Fibroblast of villous mesenchyme (primary cell): Measurements from ENCODE around the gene MAPK10. TPM values are rescaled to one million over a fixed set of nuclear protein-coding genes. Genes with fewer than 3 reads are reported as not detected.
A peak's percentile ranks its signal among the peaks of the same experiment; 100 is the strongest.

Experiments
- DNase-seq: peaks from one replicate; pipeline ENCODE4 v3.0.0-alpha.2; 2010; ENCODE audit warnings: low read depth
- H3K4me3 ChIP-seq: 2 replicates; pipeline ENCODE4 v1.5.1; 2011; ENCODE audit warnings: low read depth, mild to moderate bottlenecking, low read length
- CTCF ChIP-seq: IDR thresholded peaks from 2 replicates; pipeline ENCODE4 v1.5.1; 2012; ENCODE audit warnings: low read depth, mild to moderate bottlenecking, low read length; ENCODE audit not compliant: insufficient read depth
- total RNA-seq: library from RNA; depleted of rRNA; stranded (reverse); fragments of >200 nt; gene quantifications from 2 replicates; pipeline ENCODE4 v1.2.3, GENCODE V29; 2012

Gene MAPK10
- total RNA-seq, 1 donor: 12.1 TPM

DNA sequence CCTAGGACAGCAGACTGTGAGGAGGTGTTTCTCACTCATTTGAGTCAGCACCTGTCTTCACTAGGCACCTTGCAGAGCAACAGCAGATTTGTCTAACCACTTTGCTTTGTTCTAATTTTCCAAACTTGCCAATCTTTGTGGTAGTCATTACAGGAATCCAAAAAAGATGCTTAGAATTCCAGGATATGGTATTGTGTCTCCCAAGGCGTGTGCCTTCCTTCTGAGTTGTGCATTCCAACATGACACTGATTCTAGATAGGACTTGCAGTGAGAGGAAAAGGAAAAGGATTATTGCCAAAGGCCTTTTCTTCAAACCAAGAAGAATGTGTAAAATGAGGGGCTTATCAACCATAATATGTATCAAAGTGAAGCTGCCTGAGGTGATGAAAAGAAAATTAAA is 126.2 kb downstream of the MAPK10 start:
- DNase-seq: no peak
- H3K4me3 ChIP-seq: no peak overlapping the region
- TF ChIP-seq CTCF: no peak

- no peak overlapping the region for H3K4me3 ChIP-seq
- no peak for TF ChIP-seq CTCF
- no peak for DNase-seq
Observed at GRCh38 chr4:86233090-86233489, 126.8 kb downstream of the MAPK10 start.

- TF ChIP-seq CTCF: peak; percentile 64
- peak; percentile 39 for DNase-seq
- no peak overlapping the region for H3K4me3 ChIP-seq
Observed at GRCh38 chr4:86223472-86223871, 136.4 kb downstream of the MAPK10 start.

GRCh38 chr4:86221002-86221401 is 138.9 kb downstream of the MAPK10 start:
- TF ChIP-seq CTCF: no peak
- no peak overlapping the region for H3K4me3 ChIP-seq
- no peak for DNase-seq

DNA sequence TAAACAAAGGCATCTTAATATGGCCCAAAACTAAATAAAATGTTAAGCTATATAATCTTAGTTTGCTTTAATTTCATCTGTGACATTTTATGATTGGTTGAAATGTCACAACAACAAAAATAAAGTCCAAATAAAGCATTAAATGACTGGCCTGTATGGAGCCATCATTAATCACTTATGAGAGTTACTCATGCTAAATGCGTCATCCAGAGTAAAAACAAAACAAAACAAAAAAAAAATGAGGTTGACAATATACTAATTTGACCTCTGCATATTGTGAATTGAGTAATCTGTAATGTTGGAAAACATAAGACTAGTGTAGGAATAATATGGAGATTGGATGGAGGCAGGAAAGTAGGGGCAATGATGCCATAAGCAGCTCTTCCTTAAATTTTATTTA is 139.7 kb downstream of the MAPK10 start:
- peak; percentile 78 for DNase-seq

GRCh38 chr4:86218746-86219473 is 140.9 kb downstream of the MAPK10 start:
- TF ChIP-seq CTCF: no peak
- H3K4me3 ChIP-seq: no peak overlapping the region
- peak; percentile 62 for DNase-seq

More for the DNA sequence above, 139.7 kb downstream of the MAPK10 start:
- TF ChIP-seq CTCF: no peak
- H3K4me3 ChIP-seq: no peak overlapping the region

DNA sequence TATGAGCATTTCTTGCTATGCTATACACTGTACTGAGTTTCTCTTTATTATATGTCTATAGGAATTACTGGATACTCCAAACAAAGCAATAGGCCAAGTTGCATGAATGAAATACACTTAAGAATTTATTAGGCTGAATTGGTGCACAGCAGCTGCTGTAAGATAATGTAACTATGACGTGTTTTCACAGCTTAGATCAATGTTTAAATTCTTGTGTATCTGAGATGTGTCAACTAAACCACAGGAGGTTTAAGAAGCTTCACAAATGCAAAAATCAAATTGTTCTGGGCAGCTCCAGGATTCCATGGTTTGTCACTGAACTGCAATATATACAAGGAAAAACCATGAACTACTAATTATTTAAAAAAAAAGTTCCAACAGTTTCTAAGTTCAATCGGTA is 156.7 kb downstream of the MAPK10 start:
- H3K4me3 ChIP-seq: no peak overlapping the region
- no peak for TF ChIP-seq CTCF
- DNase-seq: no peak
